Uterus (tissue), 4 donors: ENCODE measurements around the gene DENND4C. TPM values are rescaled to one million over a fixed set of nuclear protein-coding genes. Genes with fewer than 3 reads are reported as not detected.
A peak's percentile ranks its signal among the peaks of the same experiment; 100 is the strongest.
"Not testable (repeated sequence)": the region's sequence is repeated elsewhere in the genome, so short reads cannot be mapped to it uniquely, and the experiment has no call there.

ENCODE experiments used
- DNase-seq, 2 donors: peaks; one replicate each; pipeline ENCODE4 v3.0.0-alpha.2; 2019 to 2020
- H3K27ac ChIP-seq, 2 donors: fragments of 200-600 bp; sonication (generic); 1 replicate in 1 of 2; 2 replicates in 1 of 2; pipeline ENCODE4 v1.5.1; 2016 to 2018
- H3K27me3 ChIP-seq, 2 donors: fragments of 200-600 bp; sonication (generic); one replicate each; pipeline ENCODE4 v1.5.1; 2018 to 2019; ENCODE audit warnings: control low read depth in 1 of 2
- H3K36me3 ChIP-seq, 2 donors: fragments of 200-600 bp; sonication (generic); one replicate each; pipeline ENCODE4 v1.5.1; 2019; ENCODE audit warnings: control low read depth in 1 of 2
- H3K4me1 ChIP-seq, 2 donors: fragments of 200-600 bp; sonication (generic); one replicate each; pipeline ENCODE4 v1.5.1; 2018 to 2019; ENCODE audit warnings: control low read depth in 1 of 2
- H3K4me3 ChIP-seq, 2 donors: fragments of 200-600 bp; sonication (generic); 1 replicate in 1 of 2; 2 replicates in 1 of 2; pipeline ENCODE4 v1.5.1; 2018 to 2019; ENCODE audit warnings: mild to moderate bottlenecking in 1 of 2
- H3K9me3 ChIP-seq, 2 donors: fragments of 200-600 bp; sonication (generic); one replicate each; pipeline ENCODE4 v1.5.1; 2019; ENCODE audit warnings: control low read depth in 1 of 2
- CTCF ChIP-seq, 4 experiments: fragments of 200-600 bp in 2 of 4; fragments of 450-650 bp in 2 of 4; sonication (generic) in 2 of 4; IDR thresholded peaks; one replicate each; pipeline ENCODE4 v1.5.1; 2016 to 2019; ENCODE audit warnings: antibody characterized with exemption in 4 of 4, mild to moderate bottlenecking in 2 of 4, moderate library complexity in 1 of 4
- POLR2A ChIP-seq, 2 donors: fragments of 450-650 bp; IDR thresholded peaks; one replicate each; pipeline ENCODE4 v1.6.1; 2016; ENCODE audit warnings: antibody characterized with exemption in 2 of 2, mild to moderate bottlenecking in 1 of 2, moderate library complexity in 1 of 2
- intact Hi-C: fragments of 100-400 bp; cut with DNase I; formaldehyde crosslinking; loops from one replicate; pipeline ENCODE4 v1.15.1; 2023; ENCODE audit warnings: low total_unique reads
- total RNA-seq, 4 donors: library from RNA; depleted of rRNA in 3 of 4; stranded (reverse); fragments of >200 nt in 3 of 4; gene quantifications; one replicate each; pipeline versions ENCODE4 v1.1.0 to v1.2.4, GENCODE V29; 2014 to 2023
- donor health status: DM: yes; HTN: yes; CAD: no.

The DENND4C gene
- total RNA-seq, 4 donors from 2014 or later, result 101 to 161 (median 133) TPM

GRCh38 chr9:19397845-19398244 is 167.4 kb downstream of the DENND4C start:
- TF ChIP-seq CTCF (IDR thresholded peaks at IDR 0.05) (no peak), POLR2A (IDR thresholded peaks at IDR 0.05) (no peak)
- Histone ChIP-seq H3K4me1 (no peaks in the 10 kb centered on the region), H3K4me3 (no peak overlapping the region), H3K9me3 (no peaks in the 10 kb centered on the region), H3K27ac (no peak overlapping the region), H3K36me3 (no peaks in the 10 kb centered on the region), H3K27me3 (no peaks in the 10 kb centered on the region)
- intact Hi-C loops, result no loop called here
- DNase-seq, result no peak

DNA sequence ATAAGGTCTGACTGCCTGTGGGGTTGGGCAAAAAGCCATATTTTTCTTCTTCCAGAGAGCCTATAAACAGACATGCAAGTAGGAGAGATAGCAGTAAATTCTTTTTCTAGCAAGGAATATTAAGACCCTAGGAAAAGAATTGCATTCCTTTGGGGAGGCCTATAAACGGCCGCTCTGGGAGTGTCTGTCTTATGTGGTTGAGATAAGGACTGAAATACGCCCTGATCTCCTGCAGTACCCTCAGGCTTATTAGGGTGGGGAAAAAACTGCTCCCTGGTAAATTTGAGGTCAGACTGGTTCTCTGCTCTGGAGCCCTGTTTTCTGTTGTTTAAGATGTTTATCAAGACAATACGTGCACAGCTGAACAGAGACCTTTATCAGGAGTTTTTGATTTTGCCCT is 172.7 kb downstream of the DENND4C start:
- H3K27me3 ChIP-seq, intact Hi-C loops, H3K9me3 ChIP-seq, H3K4me1 ChIP-seq, DNase-seq, H3K27ac ChIP-seq, H3K36me3 ChIP-seq, H3K4me3 ChIP-seq: not testable (repeated sequence)

DNA sequence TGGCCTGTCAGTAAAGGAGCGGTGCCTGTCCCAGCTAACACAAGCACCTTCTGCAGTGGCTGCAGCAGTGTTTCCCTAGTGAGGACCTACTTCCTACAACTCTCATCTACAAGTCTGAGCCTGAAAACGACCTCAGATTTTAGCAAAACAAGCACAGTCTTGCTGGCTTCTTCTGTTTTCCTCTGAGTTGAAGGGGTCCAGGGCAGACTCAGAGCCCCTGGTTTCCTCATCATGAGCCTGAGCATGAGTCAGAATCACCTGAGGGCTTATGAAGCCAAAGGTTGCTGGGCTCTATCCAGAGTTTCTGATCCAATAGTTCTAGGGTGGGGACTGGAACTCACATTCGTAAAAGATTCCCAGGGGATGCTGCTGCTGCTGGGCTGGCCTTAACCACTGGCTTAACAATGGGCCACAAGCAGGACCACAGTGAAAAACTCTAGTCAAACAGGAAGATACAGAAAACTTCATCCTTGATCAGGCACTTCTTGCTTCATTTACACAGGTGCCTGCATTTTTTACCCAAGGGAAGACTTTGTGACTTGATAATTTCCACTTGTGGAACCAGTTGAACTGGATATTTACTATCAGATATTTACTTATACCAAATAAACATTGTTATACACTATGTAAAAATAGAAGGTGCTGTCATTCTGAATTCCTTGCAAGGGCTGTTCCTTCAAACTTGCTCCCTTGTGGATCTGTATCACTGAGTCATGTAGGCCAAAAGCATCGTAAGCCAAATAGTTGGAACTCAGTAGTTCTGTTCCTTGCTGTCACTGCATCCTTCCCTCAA is 174.0 kb downstream of the DENND4C start:
- no peak overlapping the region for H3K4me3 ChIP-seq
- no peaks in the 10 kb centered on the region for H3K27me3 ChIP-seq
- no peaks in the 10 kb centered on the region for H3K4me1 ChIP-seq
- intact Hi-C loops, result no loop called here
- no peak for DNase-seq
- H3K9me3 ChIP-seq, result no peaks in the 10 kb centered on the region
- TF ChIP-seq POLR2A (IDR thresholded peaks at IDR 0.05) (no peak), CTCF (IDR thresholded peaks at IDR 0.05) (no peak)
- no peaks in the 10 kb centered on the region for H3K36me3 ChIP-seq
- H3K27ac ChIP-seq, result no peak overlapping the region

- intact Hi-C loops, result no loop called here
Measured at GRCh38 chr9:19405771-19406170, 175.3 kb downstream of the DENND4C start.

DNA sequence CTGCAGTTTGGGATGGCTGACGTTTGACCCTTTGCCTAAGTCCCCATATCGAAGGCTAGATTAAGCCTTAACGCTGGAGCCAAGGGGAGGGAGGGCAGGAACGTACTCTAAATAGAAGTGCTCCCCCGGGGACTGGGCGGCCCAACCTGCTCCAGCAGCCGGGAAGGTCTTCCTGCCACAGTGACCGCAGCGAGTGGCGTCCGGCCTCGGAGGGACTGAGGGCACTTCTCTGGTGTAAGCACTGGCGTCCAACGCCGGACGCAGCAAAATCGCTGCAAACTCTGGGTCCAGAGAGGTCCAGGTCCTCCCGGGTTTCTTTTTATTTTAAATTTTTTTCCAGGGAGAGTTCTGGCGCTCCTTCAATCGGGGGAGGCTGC is 177.8 kb downstream of the DENND4C start:
- Histone ChIP-seq H3K4me1 (peaks cover 0 to 5% of the 10 kb centered on the region in 2 donors), H3K9me3 (no peaks in the 10 kb centered on the region), H3K4me3 (peak overlapping the region; percentile 59 to 80), H3K27me3 (no peaks in the 10 kb centered on the region), H3K36me3 (no peaks in the 10 kb centered on the region), H3K27ac (peak overlapping the region; percentile 77 to 89)
- intact Hi-C loops, result no loop called here
- TF ChIP-seq CTCF (IDR thresholded peaks at IDR 0.05), result no peak
- no peak for TF ChIP-seq POLR2A (IDR thresholded peaks at IDR 0.05)
- no peak for DNase-seq

More at GRCh38 chr9:19405771-19406170, 175.3 kb downstream of the DENND4C start:
- no peaks in the 10 kb centered on the region for H3K36me3 ChIP-seq
- no peaks in the 10 kb centered on the region for H3K27me3 ChIP-seq
- no peak for TF ChIP-seq POLR2A (IDR thresholded peaks at IDR 0.05)
- TF ChIP-seq CTCF (IDR thresholded peaks at IDR 0.05), result no peak
- H3K9me3 ChIP-seq, result no peaks in the 10 kb centered on the region
- DNase-seq, result no peak
- no peak overlapping the region for H3K27ac ChIP-seq
- H3K4me1 ChIP-seq, result peaks cover 0 to 1% of the 10 kb centered on the region in 2 donors
- no peak overlapping the region for H3K4me3 ChIP-seq
